HEK293T (cell line): ENCODE measurements around the gene CAPN2.

Source experiments
- ELF4 ChIP-seq: fragments of 450-650 bp; IDR thresholded peaks from 2 replicates; pipeline ENCODE4 v1.6.1; 2017; ENCODE audit warnings: antibody characterized with exemption
- L3MBTL2 ChIP-seq: fragments of 450-650 bp; conservative IDR thresholded peaks from 2 replicates; pipeline ENCODE4 v1.6.1; 2016; ENCODE audit warnings: mild to moderate bottlenecking
- SP1 ChIP-seq: fragments of 450-650 bp; IDR thresholded peaks from 2 replicates; pipeline ENCODE4 v1.6.1; 2017
- SUZ12 ChIP-seq: fragments of 450-650 bp; IDR thresholded peaks from 2 replicates; pipeline ENCODE4 v1.6.1; 2016; ENCODE audit warnings: mild to moderate bottlenecking
- ZNF384 ChIP-seq: fragments of 450-650 bp; IDR thresholded peaks from 2 replicates; pipeline ENCODE4 v1.6.1; 2016
- TF ChIP-seq, protein P1 (sequence below): fragments of 450-650 bp; IDR thresholded peaks from 2 replicates; pipeline ENCODE4 v1.6.1; 2016

GRCh38 chr1:223796210-223796609 is 83.9 kb downstream of the CAPN2 start:
- TF ChIP-seq ZNF384 = no peak
- no peak for TF ChIP-seq ELF4
- no peak for TF ChIP-seq SUZ12
- TF ChIP-seq, protein P1, sequence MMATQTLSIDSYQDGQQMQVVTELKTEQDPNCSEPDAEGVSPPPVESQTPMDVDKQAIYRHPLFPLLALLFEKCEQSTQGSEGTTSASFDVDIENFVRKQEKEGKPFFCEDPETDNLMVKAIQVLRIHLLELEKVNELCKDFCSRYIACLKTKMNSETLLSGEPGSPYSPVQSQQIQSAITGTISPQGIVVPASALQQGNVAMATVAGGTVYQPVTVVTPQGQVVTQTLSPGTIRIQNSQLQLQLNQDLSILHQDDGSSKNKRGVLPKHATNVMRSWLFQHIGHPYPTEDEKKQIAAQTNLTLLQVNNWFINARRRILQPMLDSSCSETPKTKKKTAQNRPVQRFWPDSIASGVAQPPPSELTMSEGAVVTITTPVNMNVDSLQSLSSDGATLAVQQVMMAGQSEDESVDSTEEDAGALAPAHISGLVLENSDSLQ = no peak
- no peak for TF ChIP-seq L3MBTL2
- TF ChIP-seq SP1 = no peak
